ENCODE data around the gene SKAP1. TPM values are rescaled to one million over a fixed set of nuclear protein-coding genes. Genes with fewer than 3 reads are reported as not detected.

SKAP1 gene
- total RNA-seq, 4 donors from 2014 or later = 0.33 to 2.1 (median 1.0) TPM

DNA sequence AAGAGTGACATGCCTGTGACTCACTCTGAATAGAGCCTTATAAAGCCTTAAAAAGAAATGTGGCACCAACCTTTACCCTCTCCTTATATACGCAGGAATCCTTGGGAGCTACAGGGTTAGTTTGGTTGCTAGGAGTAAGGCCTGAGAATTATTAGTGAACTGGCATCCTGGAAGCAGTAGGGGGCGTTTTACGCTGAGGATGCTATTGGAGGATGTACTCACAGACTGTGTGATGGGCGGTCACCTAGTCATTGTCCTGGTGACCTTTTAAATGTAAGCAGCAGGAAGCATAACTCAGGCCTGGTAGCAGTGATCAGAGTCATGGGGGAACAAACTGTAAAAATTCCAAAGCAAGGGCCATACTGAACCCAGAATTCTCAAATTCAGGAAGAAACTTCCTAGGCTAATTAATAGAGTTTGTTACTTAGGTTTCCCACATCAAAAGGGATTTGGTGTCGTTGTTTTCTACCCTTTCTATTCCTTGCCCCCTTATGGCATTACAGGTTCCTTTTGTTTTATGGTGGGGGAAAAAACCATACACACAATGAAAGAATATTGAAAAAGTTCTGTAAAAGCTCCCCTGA lies 168.6 kb downstream of the SKAP1 start:
- H3K4me1 ChIP-seq = no peaks in the 10 kb centered on the region
- H3K9me3 ChIP-seq = no peaks in the 10 kb centered on the region
- intact Hi-C loops (cut with DNase I) = no loop called here
- H3K36me3 ChIP-seq = no peaks in the 10 kb centered on the region
- WGBS, 2 donors = 49 to 61% methylated on average over 5 of the region's 5 CpGs
- H3K27me3 ChIP-seq = no peaks in the 10 kb centered on the region
- H3K27ac ChIP-seq = no peak overlapping the region
- H3K4me3 ChIP-seq (replicated peaks in 1 of 3) = no peak overlapping the region
- TF ChIP-seq, protein P1, sequence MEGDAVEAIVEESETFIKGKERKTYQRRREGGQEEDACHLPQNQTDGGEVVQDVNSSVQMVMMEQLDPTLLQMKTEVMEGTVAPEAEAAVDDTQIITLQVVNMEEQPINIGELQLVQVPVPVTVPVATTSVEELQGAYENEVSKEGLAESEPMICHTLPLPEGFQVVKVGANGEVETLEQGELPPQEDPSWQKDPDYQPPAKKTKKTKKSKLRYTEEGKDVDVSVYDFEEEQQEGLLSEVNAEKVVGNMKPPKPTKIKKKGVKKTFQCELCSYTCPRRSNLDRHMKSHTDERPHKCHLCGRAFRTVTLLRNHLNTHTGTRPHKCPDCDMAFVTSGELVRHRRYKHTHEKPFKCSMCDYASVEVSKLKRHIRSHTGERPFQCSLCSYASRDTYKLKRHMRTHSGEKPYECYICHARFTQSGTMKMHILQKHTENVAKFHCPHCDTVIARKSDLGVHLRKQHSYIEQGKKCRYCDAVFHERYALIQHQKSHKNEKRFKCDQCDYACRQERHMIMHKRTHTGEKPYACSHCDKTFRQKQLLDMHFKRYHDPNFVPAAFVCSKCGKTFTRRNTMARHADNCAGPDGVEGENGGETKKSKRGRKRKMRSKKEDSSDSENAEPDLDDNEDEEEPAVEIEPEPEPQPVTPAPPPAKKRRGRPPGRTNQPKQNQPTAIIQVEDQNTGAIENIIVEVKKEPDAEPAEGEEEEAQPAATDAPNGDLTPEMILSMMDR (IDR thresholded peaks at IDR 0.05) = no peak
- TF ChIP-seq POLR2A (IDR thresholded peaks at IDR 0.05) = no peak
- no peak for DNase-seq

DNA sequence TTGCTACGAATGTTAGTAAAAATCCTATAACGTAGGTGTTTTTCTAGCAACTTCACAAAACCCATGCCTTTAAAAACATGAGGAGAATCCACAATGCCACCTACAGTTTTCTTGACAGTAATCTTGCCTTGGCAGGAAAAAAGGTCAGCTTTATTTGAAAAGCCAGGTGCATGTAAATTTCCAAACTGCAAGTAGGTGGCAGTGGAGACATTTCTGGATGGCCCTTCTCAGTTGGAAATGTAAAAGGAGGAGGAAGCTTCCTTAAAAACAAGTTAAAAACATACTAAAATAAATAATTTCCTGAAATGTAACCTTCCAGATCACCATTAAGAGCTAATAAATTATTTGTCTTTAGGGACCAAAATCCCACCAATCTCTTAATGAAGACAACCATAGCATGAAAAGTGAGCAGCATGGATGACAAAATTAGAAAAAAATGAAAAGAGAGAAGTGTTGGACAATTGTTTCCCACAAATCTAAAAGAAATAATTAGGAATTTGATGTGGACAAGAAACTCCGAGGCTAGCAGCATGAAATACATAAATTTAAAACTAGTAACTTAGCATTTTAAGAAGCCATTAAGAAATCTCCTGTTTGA lies 170.2 kb downstream of the SKAP1 start:
- H3K36me3 ChIP-seq = no peaks in the 10 kb centered on the region
- 31 to 35% methylated on average over 3 of the region's 3 CpGs for WGBS, 2 donors
- DNase-seq = no peak
- no peak overlapping the region for H3K27ac ChIP-seq
- H3K4me3 ChIP-seq (replicated peaks in 1 of 3) = no peak overlapping the region
- H3K4me1 ChIP-seq = no peaks in the 10 kb centered on the region
- intact Hi-C loops (cut with DNase I) = no loop called here
- no peak for TF ChIP-seq POLR2A (IDR thresholded peaks at IDR 0.05)
- TF ChIP-seq, protein P1 (IDR thresholded peaks at IDR 0.05) = peak in 3 of 6 experiments; percentile 10 to 55 (median 21)
- H3K9me3 ChIP-seq = no peaks in the 10 kb centered on the region
- H3K27me3 ChIP-seq = no peaks in the 10 kb centered on the region

DNA sequence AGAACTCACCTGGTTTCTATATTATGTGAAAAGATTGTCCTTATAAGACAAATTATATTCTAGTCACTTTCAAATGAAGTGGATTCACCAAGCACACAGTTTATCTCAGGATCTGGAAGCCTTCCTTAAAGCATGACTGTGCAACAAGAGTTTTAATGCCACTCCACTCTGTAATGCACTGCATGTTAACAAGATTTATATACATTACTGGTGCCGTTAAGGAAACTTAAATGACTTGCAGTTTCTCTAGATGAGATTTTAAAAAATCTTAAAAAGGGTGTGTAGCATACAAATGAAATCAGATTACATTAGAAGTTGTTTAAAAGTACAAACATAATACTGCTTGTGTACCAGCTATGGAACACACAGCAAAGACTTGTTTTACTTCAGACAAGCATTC lies 171.7 kb downstream of the SKAP1 start:
- intact Hi-C loops (cut with DNase I) = no loop called here
- H3K9me3 ChIP-seq = no peaks in the 10 kb centered on the region
- DNase-seq = no peak
- WGBS, 2 donors = 70 to 79% methylated on average over 1 of the region's 1 CpG
- TF ChIP-seq, protein P1 (IDR thresholded peaks at IDR 0.05) = no peak
- no peak for TF ChIP-seq POLR2A (IDR thresholded peaks at IDR 0.05)
- H3K36me3 ChIP-seq = no peaks in the 10 kb centered on the region
- no peaks in the 10 kb centered on the region for H3K4me1 ChIP-seq
- no peak overlapping the region for H3K27ac ChIP-seq
- no peak overlapping the region for H3K4me3 ChIP-seq (replicated peaks in 1 of 3)
- no peaks in the 10 kb centered on the region for H3K27me3 ChIP-seq

DNA sequence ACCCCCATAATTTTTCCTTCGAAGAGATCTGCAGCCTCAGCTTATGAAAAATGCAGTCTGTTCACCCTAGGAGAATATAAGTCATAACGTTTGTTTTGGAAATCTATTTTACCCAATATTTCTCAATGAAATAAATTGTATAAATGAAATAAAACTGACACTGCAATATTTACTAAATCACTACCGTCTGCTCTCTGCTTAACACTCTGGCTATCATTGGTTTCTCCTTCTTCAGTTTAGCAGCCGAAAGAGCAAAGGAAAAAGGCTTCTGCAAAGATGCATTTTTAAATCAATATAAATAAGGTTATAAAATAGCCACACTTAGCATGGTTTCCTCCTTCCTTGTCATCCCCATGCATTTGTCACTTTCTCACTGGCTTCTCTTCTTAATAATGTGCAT lies 174.3 kb downstream of the SKAP1 start:
- H3K27ac ChIP-seq = no peak overlapping the region
- intact Hi-C loops (cut with DNase I) = no loop called here
- 84% methylated on average over 4 of the region's 4 CpGs for WGBS, 2 donors
- H3K4me3 ChIP-seq (replicated peaks in 1 of 3) = no peak overlapping the region
- no peak for DNase-seq
- no peaks in the 10 kb centered on the region for H3K9me3 ChIP-seq
- H3K27me3 ChIP-seq = no peaks in the 10 kb centered on the region
- TF ChIP-seq, protein P1 (IDR thresholded peaks at IDR 0.05) = no peak
- TF ChIP-seq POLR2A (IDR thresholded peaks at IDR 0.05) = no peak
- no peaks in the 10 kb centered on the region for H3K4me1 ChIP-seq
- H3K36me3 ChIP-seq = no peaks in the 10 kb centered on the region

DNA sequence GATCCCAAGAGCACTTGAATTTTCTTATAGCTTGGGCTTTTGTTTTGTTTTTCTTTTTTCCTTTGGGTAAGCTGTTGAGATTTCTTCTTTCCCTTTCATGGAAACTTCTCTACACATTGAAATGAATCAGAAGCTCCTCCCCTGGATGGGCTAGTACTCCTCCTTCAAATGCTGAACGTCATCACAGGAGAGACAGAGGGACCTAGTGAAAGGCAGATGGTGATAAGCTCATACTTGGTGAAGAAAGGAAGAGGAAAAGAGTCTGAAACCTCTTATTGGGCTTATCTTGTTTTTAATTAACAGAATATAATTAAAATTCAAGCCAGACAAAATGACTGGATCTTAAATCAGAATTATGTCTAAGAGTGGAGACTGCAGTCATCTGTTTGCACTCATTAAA lies 175.1 kb downstream of the SKAP1 start:
- intact Hi-C loops (cut with DNase I) = no loop called here
- H3K36me3 ChIP-seq = no peaks in the 10 kb centered on the region
- H3K27me3 ChIP-seq = no peaks in the 10 kb centered on the region
- WGBS, 2 donors = 45 to 56% methylated on average over 1 of the region's 1 CpG
- no peak overlapping the region for H3K27ac ChIP-seq
- H3K4me3 ChIP-seq (replicated peaks in 1 of 3) = no peak overlapping the region
- H3K4me1 ChIP-seq = no peaks in the 10 kb centered on the region
- DNase-seq = no peak
- H3K9me3 ChIP-seq = no peaks in the 10 kb centered on the region
- TF ChIP-seq POLR2A (IDR thresholded peaks at IDR 0.05) = no peak
- TF ChIP-seq, protein P1 (IDR thresholded peaks at IDR 0.05) = no peak

Measured in thyroid gland (tissue), 4 donors.